GM20000 (cell line): Measurements from ENCODE around the gene POC1B.

Experiments
- DNase-seq: peaks from one replicate; pipeline ENCODE4 v3.0.0; 2012; ENCODE audit warnings: low spot score
- CTCF ChIP-seq: IDR thresholded peaks from 2 replicates; pipeline ENCODE4 v1.5.1; 2012; ENCODE audit warnings: mild to moderate bottlenecking, control low read depth; ENCODE audit errors: extremely low read depth, missing control alignments

Gene POC1B

GRCh38 chr12:89456565-89456964 lies 69.3 kb downstream of the POC1B start:
- TF ChIP-seq CTCF, result no peak
- DNase-seq, result no peak

- DNase-seq, result no peak
- TF ChIP-seq CTCF, result no peak
These were observed 71.6 kb downstream of the POC1B start for GRCh38 chr12:89454080-89454848.

GRCh38 chr12:89453121-89453978 lies 72.5 kb downstream of the POC1B start:
- TF ChIP-seq CTCF, result no peak
- DNase-seq, result no peak

GRCh38 chr12:89451841-89452251 lies 74.0 kb downstream of the POC1B start:
- TF ChIP-seq CTCF, result no peak
- DNase-seq, result no peak

- TF ChIP-seq CTCF, result no peak
- no peak for DNase-seq
These were observed 74.9 kb downstream of the POC1B start for GRCh38 chr12:89450907-89451306.

- no peak for DNase-seq
- no peak for TF ChIP-seq CTCF
These were observed 76.9 kb downstream of the POC1B start for GRCh38 chr12:89448951-89449371.

- no peak for TF ChIP-seq CTCF
- no peak for DNase-seq
These were observed 77.3 kb downstream of the POC1B start for GRCh38 chr12:89448526-89448925.
